NAMALWA (cell line): Measurements from ENCODE around the gene GOLGA6A.

ENCODE experiments used
- DNase-seq: peaks from one replicate; pipeline ENCODE4 v3.0.0-alpha.2; 2015; ENCODE audit warnings: low spot score

GOLGA6A gene

DNA sequence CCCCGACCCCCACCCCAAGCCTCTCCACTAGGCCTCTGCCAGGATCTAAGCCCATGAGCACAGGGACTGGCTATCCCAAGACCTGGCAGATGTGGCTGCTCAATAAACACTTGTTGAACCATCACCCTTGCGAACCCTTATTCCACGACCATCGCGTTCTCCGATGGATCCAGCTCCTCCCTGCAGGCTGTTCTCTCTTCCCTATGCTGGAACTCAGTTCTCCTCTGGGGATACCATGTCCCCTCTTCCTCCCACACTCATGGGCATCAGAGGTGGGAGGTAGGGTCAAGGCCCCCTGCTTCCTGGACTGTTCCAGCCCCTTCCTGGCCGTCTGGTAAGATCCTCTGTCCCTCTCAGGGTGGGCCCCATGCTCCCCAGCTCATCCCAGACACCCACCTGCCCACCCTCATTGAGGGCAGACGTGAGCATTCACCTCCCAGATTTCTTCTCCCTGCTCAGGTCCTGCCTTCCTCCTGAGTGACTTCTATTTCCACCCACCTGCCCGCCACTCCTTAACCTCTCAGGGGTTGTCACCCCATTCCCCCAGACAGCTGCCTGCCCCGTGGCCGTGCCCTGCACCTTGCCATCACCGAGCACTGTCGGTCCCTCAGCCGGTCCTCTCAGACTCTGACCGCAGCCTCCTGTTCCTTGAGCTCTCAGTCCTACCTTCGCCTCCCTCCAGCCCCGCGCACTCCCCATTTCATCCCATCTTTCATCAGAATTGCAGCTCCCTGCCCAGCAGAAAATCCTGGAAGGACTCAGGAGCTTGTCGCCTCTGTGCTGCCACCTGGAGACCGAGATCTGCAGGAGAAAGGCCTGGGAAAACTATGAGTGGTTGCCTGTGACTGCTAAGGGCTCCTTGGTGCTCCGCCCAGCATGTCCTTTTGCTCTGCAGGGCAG is 45.8 kb downstream of the GOLGA6A start:
- DNase-seq = no peak

- no peak for DNase-seq
Observed at GRCh38 chr15:74035121-74036017, 47.0 kb downstream of the GOLGA6A start.

DNA sequence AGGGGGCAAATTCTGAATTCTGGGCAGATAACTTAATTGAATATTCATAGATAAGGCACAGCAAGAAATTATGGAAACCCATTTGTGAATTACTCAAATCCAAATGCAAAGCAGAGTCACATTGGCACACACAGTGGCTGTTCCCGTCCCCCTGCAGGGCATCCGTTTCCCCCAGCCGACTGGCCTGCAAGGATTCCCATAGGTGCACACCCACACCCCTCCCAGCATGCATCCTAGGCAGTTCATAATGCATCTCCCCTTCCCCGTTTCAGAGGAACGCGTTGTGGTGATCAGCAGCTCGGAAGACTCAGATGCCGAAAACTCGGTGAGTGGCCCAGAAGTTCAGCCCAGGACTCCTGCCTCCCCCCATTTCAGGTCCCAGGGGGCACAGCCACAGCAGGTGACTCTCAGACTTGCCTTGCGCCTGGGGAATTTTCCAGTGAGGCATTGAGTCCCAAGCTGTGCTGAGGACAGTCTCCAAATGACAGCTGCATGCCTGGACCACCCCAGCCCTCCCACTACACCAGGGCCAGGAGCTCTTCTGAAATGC is 48.1 kb downstream of the GOLGA6A start:
- no peak for DNase-seq

- DNase-seq = no peak
Observed at GRCh38 chr15:74032606-74033561, 49.5 kb downstream of the GOLGA6A start.

- DNase-seq = no peak
Observed at GRCh38 chr15:74032046-74032445, 50.3 kb downstream of the GOLGA6A start.

- DNase-seq = no peak
Observed at GRCh38 chr15:74028646-74029045, 53.7 kb downstream of the GOLGA6A start.

GRCh38 chr15:74027688-74028087 is 54.7 kb downstream of the GOLGA6A start:
- DNase-seq = no peak

DNA sequence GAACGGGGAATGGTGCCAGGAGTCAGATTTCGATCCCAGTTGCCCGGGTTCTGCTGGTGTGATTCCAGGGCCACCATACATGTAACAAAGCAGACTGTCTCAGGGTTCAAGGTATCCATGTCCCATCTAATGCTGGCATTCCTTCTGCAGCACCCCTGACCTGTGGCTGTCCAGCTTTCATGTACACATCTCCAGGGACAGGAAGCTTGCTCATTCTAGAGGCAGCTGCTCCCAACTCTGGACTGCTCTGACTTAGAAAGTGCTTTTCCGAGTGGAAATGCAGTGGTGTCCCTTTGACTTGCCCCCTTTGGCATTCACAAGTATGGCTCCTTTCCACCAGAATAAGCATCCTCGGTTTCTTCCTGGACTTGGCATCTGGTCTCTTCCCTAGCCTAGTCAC is 56.9 kb downstream of the GOLGA6A start:
- DNase-seq = no peak

DNA sequence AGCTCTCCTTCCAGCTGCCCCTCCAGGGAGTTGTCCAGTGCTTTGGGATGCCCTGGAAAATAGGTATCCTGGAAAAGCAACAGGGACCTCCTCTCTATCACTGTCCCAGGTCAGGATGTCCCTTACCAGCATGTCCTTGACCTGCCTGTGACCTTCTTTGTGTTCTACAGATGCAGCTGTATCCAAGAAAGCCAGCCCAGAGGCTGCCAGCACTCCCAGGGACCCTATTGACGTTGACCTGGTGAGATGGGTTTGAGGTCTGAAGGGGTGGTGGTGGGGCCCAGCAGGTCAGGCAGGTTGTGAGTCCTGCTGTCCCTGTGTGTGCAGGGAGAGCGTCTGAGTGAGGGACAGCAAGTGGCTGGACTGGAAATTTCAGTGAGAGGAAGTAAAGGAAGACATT is 57.7 kb downstream of the GOLGA6A start:
- no peak for DNase-seq

DNA sequence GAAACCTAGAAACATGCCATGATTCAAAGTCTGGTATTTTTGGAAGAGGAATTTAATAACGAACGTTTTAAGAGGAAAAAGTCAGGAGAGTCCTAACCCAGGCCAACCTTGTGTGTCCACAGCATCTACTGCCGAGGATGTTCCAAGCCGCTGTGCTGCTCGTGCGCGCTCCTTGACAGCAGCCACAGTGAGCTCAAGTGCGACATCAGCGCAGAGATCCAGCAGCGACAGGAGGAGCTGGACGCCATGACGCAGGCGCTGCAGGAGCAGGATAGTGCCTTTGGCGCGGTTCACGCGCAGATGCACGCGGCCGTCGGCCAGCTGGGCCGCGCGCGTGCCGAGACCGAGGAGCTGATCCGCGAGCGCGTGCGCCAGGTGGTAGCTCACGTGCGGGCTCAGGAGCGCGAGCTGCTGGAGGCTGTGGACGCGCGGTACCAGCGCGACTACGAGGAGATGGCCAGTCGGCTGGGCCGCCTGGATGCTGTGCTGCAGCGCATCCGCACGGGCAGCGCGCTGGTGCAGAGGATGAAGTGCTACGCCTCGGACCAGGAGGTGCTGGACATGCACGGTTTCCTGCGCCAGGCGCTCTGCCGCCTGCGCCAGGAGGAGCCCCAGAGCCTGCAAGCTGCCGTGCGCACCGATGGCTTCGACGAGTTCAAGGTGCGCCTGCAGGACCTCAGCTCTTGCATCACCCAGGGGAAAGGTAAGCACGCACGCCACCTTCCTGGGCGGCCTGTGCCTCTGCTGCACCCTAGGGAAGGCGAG is 59.5 kb downstream of the GOLGA6A start:
- DNase-seq = no peak
